ENCODE results near the gene ZNF827.

ZNF827 gene

GRCh38 chr4:145786830-145787229 is 151.8 kb downstream of the ZNF827 start:
- no peak for DNase-seq

GRCh38 chr4:145786261-145786660 is 152.4 kb downstream of the ZNF827 start:
- no peak for DNase-seq

- DNase-seq = no peak
Measured at GRCh38 chr4:145785391-145786008, 153.1 kb downstream of the ZNF827 start.

- no peak for DNase-seq
Measured at GRCh38 chr4:145784036-145784435, 154.6 kb downstream of the ZNF827 start.

- DNase-seq = no peak
Measured at GRCh38 chr4:145782756-145783155, 155.9 kb downstream of the ZNF827 start.

- no peak for DNase-seq
Measured at GRCh38 chr4:145781351-145781750, 157.3 kb downstream of the ZNF827 start.

GRCh38 chr4:145779319-145779801 is 159.3 kb downstream of the ZNF827 start:
- no peak for DNase-seq

- DNase-seq = no peak
Measured at GRCh38 chr4:145776208-145776607, 162.4 kb downstream of the ZNF827 start.

- no peak for DNase-seq
Measured at GRCh38 chr4:145775406-145775805, 163.2 kb downstream of the ZNF827 start.

GRCh38 chr4:145774473-145774872 is 164.2 kb downstream of the ZNF827 start:
- DNase-seq = no peak

- DNase-seq = no peak
Measured at GRCh38 chr4:145773581-145774234, 164.9 kb downstream of the ZNF827 start.

- no peak for DNase-seq
Measured at GRCh38 chr4:145772347-145772746, 166.3 kb downstream of the ZNF827 start.

- DNase-seq = no peak
Measured at GRCh38 chr4:145770124-145770523, 168.5 kb downstream of the ZNF827 start.

- DNase-seq = no peak
Measured at GRCh38 chr4:145769450-145770037, 169.1 kb downstream of the ZNF827 start.

- no peak for DNase-seq
Measured at GRCh38 chr4:145766273-145766672, 172.3 kb downstream of the ZNF827 start.

- DNase-seq = no peak
Measured at GRCh38 chr4:145763399-145763798, 175.2 kb downstream of the ZNF827 start.

GRCh38 chr4:145762719-145763118 is 175.9 kb downstream of the ZNF827 start:
- no peak for DNase-seq

GRCh38 chr4:145760961-145761929 is 177.4 kb downstream of the ZNF827 start:
- no peak for DNase-seq

GRCh38 chr4:145760176-145760575 is 178.4 kb downstream of the ZNF827 start:
- no peak for DNase-seq

GRCh38 chr4:145757188-145757587 is 181.4 kb downstream of the ZNF827 start:
- no peak for DNase-seq

GRCh38 chr4:145756244-145756643 is 182.4 kb downstream of the ZNF827 start:
- DNase-seq = no peak

GRCh38 chr4:145755802-145756201 is 182.8 kb downstream of the ZNF827 start:
- peak; percentile 45 for DNase-seq

- DNase-seq = no peak
Measured at GRCh38 chr4:145743641-145744040, 195.0 kb downstream of the ZNF827 start.
